Stimulated activated CD4-positive, alpha-beta T cell treated with anti-CD3 and anti-CD28 coated beads, Interleukin-12 subunit alpha, Interleukin-12 subunit beta, amount 100 ng/mL, for 4 hours (primary cell): ENCODE data around the gene MAGEA4.

Experiments used
- DNase-seq: peaks from one replicate; pipeline ENCODE4 v3.0.0-alpha.2; 2020

The MAGEA4 gene

DNA sequence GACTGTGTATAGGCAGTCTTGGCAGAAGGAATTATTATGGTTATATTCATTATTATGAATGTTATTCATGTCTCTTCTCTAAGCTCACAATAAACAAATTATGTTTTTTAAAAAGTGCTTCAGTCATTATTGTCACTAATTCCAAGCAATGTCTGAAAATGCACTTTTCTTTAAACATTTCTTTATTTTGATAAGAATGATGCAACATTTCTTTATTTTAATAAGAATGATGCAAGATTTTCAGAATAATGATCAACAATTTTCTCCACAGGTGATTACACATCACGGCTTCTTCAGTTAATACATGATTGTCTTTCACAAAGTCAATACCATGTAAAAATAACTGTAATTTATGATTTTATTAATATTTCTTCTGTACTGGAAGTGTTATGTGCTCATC, 22.7 kb downstream of the MAGEA4 start:
- no peak for DNase-seq

DNA sequence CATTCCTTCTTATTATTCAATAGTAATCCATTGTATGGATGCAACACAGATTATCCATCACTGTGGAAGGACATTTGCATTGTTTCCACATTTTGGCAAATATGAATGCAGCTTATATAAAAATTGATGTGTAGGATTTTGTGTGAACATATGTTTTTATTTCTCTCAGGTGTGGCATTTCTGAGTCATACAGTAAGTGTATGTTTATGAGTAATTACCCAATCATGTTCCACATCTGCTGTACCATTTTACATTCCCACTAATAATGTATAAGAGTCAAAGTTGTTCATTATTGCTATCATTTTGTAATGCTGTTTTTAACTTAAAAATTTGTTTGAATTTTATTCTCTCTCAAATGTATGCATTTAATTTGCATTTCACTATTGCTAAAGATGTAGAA, 25.5 kb downstream of the MAGEA4 start:
- DNase-seq = no peak

GRCh38 chrX:151954730-151955129, 42.0 kb downstream of the MAGEA4 start:
- no peak for DNase-seq

DNA sequence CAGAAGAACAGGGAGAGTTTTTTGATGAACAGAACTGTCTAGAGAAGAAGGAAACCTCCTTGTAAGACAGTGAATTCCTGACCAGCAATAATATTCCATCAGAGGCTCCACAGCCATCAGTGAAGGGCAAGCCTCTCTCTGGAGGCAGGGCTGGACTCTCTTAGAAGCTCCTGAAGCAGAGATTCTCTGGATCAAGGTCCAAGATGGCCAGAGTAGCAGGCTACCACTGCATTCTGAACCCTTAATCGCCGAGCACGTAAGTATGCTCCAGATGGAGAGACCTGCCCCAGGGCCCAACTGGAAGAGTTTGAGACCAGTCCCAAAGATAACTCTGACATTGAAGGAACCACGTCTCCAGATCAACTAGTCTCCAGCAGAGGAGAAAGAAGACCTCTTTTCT, 45.4 kb downstream of the MAGEA4 start:
- DNase-seq = no peak

DNA sequence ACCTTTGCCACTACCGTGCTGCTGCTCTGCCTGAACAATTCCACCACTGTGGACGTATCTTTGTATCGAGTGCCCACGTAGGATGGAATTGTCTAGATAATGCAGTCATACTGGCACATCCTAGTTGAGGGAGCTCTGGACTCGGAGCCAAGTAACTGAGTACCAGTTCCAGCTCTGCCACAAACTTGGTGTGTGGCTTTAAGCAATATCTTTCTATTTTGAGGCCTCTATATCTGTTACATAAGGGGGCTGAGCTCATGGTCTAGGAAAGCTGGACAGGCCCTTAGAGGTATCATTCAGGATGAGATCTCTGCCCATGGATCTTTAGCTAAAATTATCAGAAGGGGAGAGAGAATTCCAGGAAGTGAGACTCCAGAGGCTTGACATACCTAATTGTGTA, 49.3 kb downstream of the MAGEA4 start:
- no peak for DNase-seq

- DNase-seq = no peak
Measured at GRCh38 chrX:151966236-151966635, 53.5 kb downstream of the MAGEA4 start.

GRCh38 chrX:151970027-151970426, 57.3 kb downstream of the MAGEA4 start:
- no peak for DNase-seq

- DNase-seq = no peak
Measured at GRCh38 chrX:151970661-151971060, 58.0 kb downstream of the MAGEA4 start.

DNA sequence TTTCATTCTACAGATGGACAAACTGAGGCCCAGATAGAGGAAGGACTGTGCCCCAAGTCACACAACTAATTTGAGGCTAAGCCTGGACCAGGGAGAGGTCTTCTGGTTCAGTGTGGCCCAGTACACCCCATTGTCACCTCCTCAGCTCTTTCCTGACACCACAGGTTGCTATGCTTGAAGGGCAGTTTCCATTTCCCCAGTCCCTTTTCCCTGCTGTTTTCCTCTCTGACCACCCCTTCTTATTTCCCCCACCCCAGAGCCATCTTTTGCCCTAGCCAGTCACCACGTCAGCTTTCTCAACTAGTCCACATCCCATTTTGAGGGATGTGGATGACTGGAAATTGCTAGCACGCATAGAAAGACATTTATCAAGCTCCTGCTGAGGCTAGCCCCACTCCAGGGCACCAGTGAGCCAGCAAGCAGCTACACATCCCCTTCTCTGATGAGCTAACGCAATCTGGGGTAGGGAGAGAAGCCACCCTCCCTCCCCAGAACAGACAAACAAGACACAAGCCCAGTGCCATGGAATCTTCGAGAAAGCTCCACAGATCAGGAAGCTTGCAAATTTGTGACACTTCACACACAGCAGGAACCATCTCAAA, 60.5 kb downstream of the MAGEA4 start:
- DNase-seq = no peak

- no peak for DNase-seq
Measured at GRCh38 chrX:151973851-151974335, 61.2 kb downstream of the MAGEA4 start.
